Uterus (tissue), 4 donors: ENCODE measurements around the gene FNTB. TPM values are rescaled to one million over a fixed set of nuclear protein-coding genes. Genes with fewer than 3 reads are reported as not detected.

Experiments
- DNase-seq, 2 donors: peaks; one replicate each; pipeline ENCODE4 v3.0.0-alpha.2; 2019 to 2020
- H3K27ac ChIP-seq, 2 donors: fragments of 200-600 bp; sonication (generic); 1 replicate in 1 of 2; 2 replicates in 1 of 2; pipeline ENCODE4 v1.5.1; 2016 to 2018
- H3K27me3 ChIP-seq, 2 donors: fragments of 200-600 bp; sonication (generic); one replicate each; pipeline ENCODE4 v1.5.1; 2018 to 2019; ENCODE audit warnings: control low read depth in 1 of 2
- H3K36me3 ChIP-seq, 2 donors: fragments of 200-600 bp; sonication (generic); one replicate each; pipeline ENCODE4 v1.5.1; 2019; ENCODE audit warnings: control low read depth in 1 of 2
- H3K4me1 ChIP-seq, 2 donors: fragments of 200-600 bp; sonication (generic); one replicate each; pipeline ENCODE4 v1.5.1; 2018 to 2019; ENCODE audit warnings: control low read depth in 1 of 2
- H3K4me3 ChIP-seq, 2 donors: fragments of 200-600 bp; sonication (generic); 1 replicate in 1 of 2; 2 replicates in 1 of 2; pipeline ENCODE4 v1.5.1; 2018 to 2019; ENCODE audit warnings: mild to moderate bottlenecking in 1 of 2
- H3K9me3 ChIP-seq, 2 donors: fragments of 200-600 bp; sonication (generic); one replicate each; pipeline ENCODE4 v1.5.1; 2019; ENCODE audit warnings: control low read depth in 1 of 2
- POLR2A ChIP-seq, 2 donors: fragments of 450-650 bp; IDR thresholded peaks; one replicate each; pipeline ENCODE4 v1.6.1; 2016; ENCODE audit warnings: antibody characterized with exemption in 2 of 2, mild to moderate bottlenecking in 1 of 2, moderate library complexity in 1 of 2
- intact Hi-C: fragments of 100-400 bp; cut with DNase I; formaldehyde crosslinking; loops from one replicate; pipeline ENCODE4 v1.15.1; 2023; ENCODE audit warnings: low total_unique reads
- total RNA-seq, 4 donors: library from RNA; depleted of rRNA in 3 of 4; stranded (reverse); fragments of >200 nt in 3 of 4; gene quantifications; one replicate each; pipeline versions ENCODE4 v1.1.0 to v1.2.4, GENCODE V29; 2014 to 2023
- TF ChIP-seq, protein P1 (sequence below), 4 experiments: fragments of 200-600 bp in 2 of 4; fragments of 450-650 bp in 2 of 4; sonication (generic) in 2 of 4; IDR thresholded peaks; one replicate each; pipeline ENCODE4 v1.5.1; 2016 to 2019; ENCODE audit warnings: antibody characterized with exemption in 4 of 4, mild to moderate bottlenecking in 2 of 4, moderate library complexity in 1 of 4
- donor health status: DM: yes; HTN: yes; CAD: no.

Gene FNTB
- total RNA-seq, 4 donors from 2014 or later, result 7.4 to 29.7 (median 20.4) TPM

DNA sequence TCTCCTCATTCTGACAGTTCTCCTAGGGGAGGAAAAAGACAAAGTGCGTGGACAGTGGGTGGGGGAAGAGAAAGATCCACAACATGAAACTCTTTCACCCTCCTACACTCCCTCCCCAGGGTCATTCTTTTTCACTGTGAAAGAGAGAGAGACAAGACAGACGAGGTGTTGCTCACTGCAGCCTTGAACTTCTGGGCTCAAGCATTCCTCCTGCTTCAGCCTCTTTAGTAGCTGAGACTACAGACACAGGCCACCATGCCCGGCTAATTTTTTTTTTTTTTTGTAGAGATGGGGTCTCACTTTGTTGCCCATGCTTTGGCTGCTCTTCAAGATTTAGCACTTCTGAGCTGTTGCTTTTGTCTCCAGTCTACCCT is 46.9 kb upstream of the FNTB start:
- H3K4me1 ChIP-seq, result no peaks in the 10 kb centered on the region
- H3K9me3 ChIP-seq, result no peaks in the 10 kb centered on the region
- no peak for DNase-seq
- no peaks in the 10 kb centered on the region for H3K27me3 ChIP-seq
- no peak for TF ChIP-seq POLR2A (IDR thresholded peaks at IDR 0.05)
- TF ChIP-seq, protein P1, sequence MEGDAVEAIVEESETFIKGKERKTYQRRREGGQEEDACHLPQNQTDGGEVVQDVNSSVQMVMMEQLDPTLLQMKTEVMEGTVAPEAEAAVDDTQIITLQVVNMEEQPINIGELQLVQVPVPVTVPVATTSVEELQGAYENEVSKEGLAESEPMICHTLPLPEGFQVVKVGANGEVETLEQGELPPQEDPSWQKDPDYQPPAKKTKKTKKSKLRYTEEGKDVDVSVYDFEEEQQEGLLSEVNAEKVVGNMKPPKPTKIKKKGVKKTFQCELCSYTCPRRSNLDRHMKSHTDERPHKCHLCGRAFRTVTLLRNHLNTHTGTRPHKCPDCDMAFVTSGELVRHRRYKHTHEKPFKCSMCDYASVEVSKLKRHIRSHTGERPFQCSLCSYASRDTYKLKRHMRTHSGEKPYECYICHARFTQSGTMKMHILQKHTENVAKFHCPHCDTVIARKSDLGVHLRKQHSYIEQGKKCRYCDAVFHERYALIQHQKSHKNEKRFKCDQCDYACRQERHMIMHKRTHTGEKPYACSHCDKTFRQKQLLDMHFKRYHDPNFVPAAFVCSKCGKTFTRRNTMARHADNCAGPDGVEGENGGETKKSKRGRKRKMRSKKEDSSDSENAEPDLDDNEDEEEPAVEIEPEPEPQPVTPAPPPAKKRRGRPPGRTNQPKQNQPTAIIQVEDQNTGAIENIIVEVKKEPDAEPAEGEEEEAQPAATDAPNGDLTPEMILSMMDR (IDR thresholded peaks at IDR 0.05), result no peak
- H3K4me3 ChIP-seq, result no peak overlapping the region
- intact Hi-C loops, result no loop called here
- no peak overlapping the region for H3K27ac ChIP-seq
- H3K36me3 ChIP-seq, result no peaks in the 10 kb centered on the region

DNA sequence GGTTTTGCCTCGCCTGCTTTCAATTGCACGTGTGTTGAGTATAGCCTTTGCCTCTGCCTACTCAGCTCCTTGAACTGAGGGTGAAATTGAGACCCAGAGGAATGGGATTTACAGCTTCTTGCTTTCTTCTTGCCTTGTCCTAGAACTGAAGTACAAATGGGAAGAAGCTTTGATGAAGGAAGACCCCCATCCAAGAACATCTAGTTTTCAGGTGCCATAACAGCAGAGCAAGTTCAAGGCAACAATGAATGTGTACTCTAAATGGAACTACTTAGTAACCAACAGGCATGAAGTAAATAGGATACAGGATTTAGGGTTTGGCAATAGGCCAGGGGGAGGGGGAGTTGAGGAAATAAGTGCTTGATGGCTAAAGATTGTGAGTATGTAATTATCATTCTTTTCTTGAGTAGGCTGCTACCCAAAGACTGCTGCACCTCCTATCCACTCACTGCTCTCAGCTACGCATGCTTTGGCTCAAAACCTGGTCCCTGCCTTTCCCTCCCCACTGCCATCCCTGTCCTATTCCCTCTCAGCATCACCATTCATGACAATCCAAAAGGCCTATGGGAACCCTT is 46.3 kb upstream of the FNTB start:
- Histone ChIP-seq H3K27ac (no peak overlapping the region), H3K27me3 (no peaks in the 10 kb centered on the region), H3K9me3 (no peaks in the 10 kb centered on the region), H3K4me3 (no peak overlapping the region), H3K36me3 (no peaks in the 10 kb centered on the region), H3K4me1 (no peaks in the 10 kb centered on the region)
- DNase-seq, result no peak
- TF ChIP-seq, protein P1 (IDR thresholded peaks at IDR 0.05), result no peak
- no peak for TF ChIP-seq POLR2A (IDR thresholded peaks at IDR 0.05)
- intact Hi-C loops, result no loop called here

DNA sequence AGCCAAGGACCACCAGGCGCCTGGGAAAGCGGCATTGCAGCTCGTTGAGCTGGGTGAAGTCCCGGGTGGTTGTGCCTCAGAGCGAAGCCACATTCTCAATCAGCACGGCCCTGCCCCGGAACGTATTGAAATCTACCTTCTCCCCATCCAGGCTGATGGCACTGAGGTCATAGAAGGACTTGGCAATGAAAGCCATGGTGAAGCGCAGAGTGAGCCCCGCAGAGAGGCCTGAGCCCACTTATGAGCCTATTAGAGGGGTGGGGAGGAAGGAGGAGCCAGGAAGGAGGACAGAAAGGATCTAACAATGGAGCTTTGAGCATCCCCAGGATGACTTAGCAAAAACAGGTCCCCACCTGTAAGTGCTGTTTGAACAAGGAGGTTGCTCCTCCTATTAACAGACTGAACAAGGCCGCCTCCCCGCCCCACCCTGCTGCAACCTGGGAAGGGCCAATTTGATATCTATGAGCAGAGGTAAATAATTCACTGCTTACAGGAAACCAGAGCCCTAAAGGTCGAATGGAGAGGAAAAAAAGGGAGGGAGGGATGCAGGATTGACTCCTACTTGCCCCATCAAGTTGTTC is 44.1 kb upstream of the FNTB start, which contains the start of gene GPX2:
GPX2 (minus strand) TSS at position 215 of the 581 bp plus-strand sequence; CDS start at position 196, 19 bp downstream.
- no peak for DNase-seq
- no peaks in the 10 kb centered on the region for H3K9me3 ChIP-seq
- H3K27ac ChIP-seq, result no peak within 1 kb of the TSS
- TF ChIP-seq, protein P1 (IDR thresholded peaks at IDR 0.05), result no peak
- no peak for TF ChIP-seq POLR2A (IDR thresholded peaks at IDR 0.05)
- H3K27me3 ChIP-seq, result no peaks in the 10 kb centered on the region
- H3K36me3 ChIP-seq, result no peaks in the 10 kb centered on the region
- no peaks in the 10 kb centered on the region for H3K4me1 ChIP-seq
- no peak within 1 kb of the TSS for H3K4me3 ChIP-seq
- intact Hi-C loops, result no loop called here

DNA sequence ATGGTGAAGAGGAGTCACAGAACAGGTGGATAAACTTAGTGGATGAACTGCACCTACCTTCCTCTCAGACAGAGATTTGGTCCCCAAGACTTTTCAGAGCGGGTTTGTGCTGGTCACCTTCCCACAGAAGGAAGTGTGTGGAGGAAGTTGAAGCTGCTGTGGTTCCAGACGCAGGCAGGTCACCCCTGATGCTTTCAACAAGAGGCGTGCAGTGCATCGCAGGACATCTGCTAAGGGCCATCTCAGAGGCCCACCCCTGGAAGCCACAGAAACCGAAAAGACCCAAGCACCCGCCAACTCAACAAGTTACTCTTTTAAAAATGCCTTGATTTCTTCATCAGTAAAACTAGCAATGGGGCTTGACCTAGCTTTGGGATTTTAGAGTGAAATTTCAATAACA is 43.1 kb upstream of the FNTB start:
- no peak for DNase-seq
- Histone ChIP-seq H3K27ac (no peak overlapping the region), H3K27me3 (no peaks in the 10 kb centered on the region), H3K9me3 (no peaks in the 10 kb centered on the region), H3K4me3 (no peak overlapping the region), H3K36me3 (no peaks in the 10 kb centered on the region), H3K4me1 (no peaks in the 10 kb centered on the region)
- no peak for TF ChIP-seq POLR2A (IDR thresholded peaks at IDR 0.05)
- TF ChIP-seq, protein P1 (IDR thresholded peaks at IDR 0.05), result no peak
- intact Hi-C loops, result no loop called here

DNA sequence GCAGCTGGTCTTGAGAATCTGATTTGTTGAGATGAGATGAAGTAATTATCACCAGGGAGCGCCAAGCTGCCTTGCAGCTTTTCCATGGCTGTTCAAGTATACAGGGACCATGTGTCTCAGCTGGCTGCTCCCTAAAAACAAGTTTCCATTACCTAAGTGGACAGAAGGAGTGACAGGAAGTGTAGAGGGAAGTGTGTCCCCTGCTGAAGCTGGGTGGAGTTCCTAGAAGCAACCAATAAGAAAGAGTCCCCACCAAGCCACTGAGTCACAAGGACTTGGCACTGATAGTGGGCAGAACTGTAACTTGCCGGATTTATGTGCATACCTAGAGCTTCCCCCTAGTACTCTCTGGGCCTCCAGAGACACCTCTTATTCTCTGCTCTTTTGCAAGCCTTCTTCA is 42.7 kb upstream of the FNTB start:
- no peaks in the 10 kb centered on the region for H3K27me3 ChIP-seq
- no peaks in the 10 kb centered on the region for H3K4me1 ChIP-seq
- H3K27ac ChIP-seq, result no peak overlapping the region
- H3K4me3 ChIP-seq, result no peak overlapping the region
- H3K9me3 ChIP-seq, result no peaks in the 10 kb centered on the region
- no peak for DNase-seq
- H3K36me3 ChIP-seq, result no peaks in the 10 kb centered on the region
- TF ChIP-seq, protein P1 (IDR thresholded peaks at IDR 0.05), result no peak
- TF ChIP-seq POLR2A (IDR thresholded peaks at IDR 0.05), result no peak
- intact Hi-C loops, result no loop called here
